Breast epithelium (tissue), 3 donors: ENCODE measurements around the gene INPPL1.

ENCODE experiments used
- POLR2AphosphoS5 ChIP-seq, 3 donors: sonication (generic); formaldehyde crosslinking; IDR thresholded peaks; one replicate each; pipeline ENCODE4 v1.6.1; 2017; ENCODE audit warnings: antibody characterized with exemption in 3 of 3
- TF ChIP-seq, protein P1 (sequence below), 3 donors: fragments of 450-650 bp; IDR thresholded peaks; one replicate each; pipeline ENCODE4 v1.5.1; 2016 to 2017; ENCODE audit warnings: antibody characterized with exemption in 3 of 3, mild to moderate bottlenecking in 3 of 3, moderate library complexity in 3 of 3

DNA sequence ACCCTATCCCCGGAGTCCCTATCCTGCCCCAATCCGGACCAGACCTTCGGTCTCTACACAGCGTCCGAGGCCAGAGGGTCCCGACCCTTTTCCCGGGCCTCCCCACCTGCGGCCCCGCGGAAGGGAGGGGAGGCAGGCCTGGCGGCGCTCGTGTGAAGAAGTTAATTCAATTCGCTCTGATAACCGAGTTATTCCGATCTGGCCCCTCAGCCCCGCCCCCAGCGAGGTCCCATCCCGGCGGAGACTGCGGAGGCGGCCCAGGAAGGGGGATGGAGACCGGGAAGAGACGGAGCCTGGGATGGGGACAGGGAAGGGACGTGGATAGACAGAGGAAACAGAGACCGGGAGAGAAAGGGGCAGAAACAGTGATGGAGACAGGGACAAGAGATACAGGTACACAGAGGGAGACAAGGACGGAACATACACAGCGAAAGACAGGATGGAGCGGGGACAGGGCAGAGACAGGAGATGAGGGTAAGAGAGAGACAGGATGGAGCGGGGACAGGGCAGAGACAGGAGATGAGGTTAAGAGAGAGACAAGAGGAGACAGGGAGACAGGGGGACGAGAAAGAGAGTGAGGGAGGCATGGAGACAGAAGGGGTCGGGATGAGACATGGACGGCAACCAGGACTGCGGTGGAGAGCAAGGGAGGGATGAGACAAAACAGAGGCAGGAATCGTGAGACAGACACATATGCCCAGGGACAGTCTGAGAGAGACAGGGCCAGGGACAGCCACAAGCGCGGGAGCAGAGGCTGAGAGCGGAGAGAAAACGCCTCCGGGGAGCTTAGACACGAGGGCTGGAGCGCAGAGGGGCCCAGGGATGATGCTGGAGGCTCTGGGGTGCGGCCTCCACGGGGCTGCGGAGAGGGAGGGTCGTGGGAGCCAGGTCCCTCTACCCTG lies 20.0 kb downstream of the INPPL1 start:
- no peak for TF ChIP-seq POLR2AphosphoS5 (IDR thresholded peaks at IDR 0.05)
- TF ChIP-seq, protein P1, sequence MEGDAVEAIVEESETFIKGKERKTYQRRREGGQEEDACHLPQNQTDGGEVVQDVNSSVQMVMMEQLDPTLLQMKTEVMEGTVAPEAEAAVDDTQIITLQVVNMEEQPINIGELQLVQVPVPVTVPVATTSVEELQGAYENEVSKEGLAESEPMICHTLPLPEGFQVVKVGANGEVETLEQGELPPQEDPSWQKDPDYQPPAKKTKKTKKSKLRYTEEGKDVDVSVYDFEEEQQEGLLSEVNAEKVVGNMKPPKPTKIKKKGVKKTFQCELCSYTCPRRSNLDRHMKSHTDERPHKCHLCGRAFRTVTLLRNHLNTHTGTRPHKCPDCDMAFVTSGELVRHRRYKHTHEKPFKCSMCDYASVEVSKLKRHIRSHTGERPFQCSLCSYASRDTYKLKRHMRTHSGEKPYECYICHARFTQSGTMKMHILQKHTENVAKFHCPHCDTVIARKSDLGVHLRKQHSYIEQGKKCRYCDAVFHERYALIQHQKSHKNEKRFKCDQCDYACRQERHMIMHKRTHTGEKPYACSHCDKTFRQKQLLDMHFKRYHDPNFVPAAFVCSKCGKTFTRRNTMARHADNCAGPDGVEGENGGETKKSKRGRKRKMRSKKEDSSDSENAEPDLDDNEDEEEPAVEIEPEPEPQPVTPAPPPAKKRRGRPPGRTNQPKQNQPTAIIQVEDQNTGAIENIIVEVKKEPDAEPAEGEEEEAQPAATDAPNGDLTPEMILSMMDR (IDR thresholded peaks at IDR 0.05), result no peak
